Stimulated activated naive CD8-positive, alpha-beta T cell treated with anti-CD3 and anti-CD28 coated beads, Interleukin-15, Interleukin-2, amounts not matched to agents 100 U/mL and 50 U/mL, for 24 hours (primary cell): ENCODE data around the gene WNT7B.

ENCODE experiments used
- ATAC-seq: fragments of 150-1000 bp; cut with Tn5 transposase; one replicate; pipeline ENCODE4 v1.10.0; 2021
- DNase-seq: peaks from one replicate; pipeline ENCODE4 v3.0.0; 2021

The WNT7B gene

DNA sequence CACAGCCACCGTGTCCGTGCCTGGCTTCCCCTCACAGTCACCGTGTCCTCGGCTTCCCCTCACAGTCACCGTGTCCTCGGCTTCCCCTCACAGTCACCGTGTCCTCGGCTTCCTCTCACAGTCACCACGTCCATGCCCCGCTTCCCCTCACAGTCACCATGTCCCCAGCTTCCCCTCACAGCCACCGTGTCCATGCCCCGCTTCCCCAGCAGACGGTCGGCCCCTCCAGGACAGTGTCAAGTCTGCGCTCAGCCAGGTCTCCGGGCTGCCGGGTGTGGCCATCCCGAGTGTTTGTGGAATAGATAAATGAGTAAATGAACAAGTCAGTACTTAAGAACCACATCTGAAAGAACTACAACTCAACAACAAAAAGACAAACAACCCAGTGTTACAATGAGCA is 23.8 kb downstream of the WNT7B start:
- DNase-seq (no peak), ATAC-seq (no peak)

GRCh38 chr22:45952553-45952952 is 24.4 kb downstream of the WNT7B start:
- DNase-seq (no peak), ATAC-seq (no peak)

GRCh38 chr22:45952151-45952550 is 24.8 kb downstream of the WNT7B start:
- no peak for DNase-seq

DNA sequence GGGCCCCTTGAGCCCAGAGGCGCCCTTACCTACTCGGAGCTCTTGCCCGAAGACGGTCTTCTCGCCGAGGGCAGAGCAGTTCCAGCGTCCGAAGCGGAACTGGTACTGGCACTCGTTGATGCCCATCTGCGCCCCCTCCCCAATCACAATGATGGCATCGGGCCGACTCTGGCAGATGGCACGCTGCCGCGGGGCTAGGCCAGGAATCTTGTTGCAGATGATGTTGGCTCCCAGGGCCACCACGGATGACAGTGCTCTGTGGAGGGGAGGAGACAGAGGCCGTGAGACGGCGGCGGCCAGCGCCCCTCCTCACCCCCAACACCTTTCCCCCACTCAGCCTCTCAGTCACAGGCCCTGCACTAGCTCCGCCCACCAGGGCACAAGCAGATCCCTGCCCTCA is 27.1 kb downstream of the WNT7B start:
- ATAC-seq = no peak
- no peak for DNase-seq

More at GRCh38 chr22:45952151-45952550, 24.8 kb downstream of the WNT7B start:
- no peak for ATAC-seq

DNA sequence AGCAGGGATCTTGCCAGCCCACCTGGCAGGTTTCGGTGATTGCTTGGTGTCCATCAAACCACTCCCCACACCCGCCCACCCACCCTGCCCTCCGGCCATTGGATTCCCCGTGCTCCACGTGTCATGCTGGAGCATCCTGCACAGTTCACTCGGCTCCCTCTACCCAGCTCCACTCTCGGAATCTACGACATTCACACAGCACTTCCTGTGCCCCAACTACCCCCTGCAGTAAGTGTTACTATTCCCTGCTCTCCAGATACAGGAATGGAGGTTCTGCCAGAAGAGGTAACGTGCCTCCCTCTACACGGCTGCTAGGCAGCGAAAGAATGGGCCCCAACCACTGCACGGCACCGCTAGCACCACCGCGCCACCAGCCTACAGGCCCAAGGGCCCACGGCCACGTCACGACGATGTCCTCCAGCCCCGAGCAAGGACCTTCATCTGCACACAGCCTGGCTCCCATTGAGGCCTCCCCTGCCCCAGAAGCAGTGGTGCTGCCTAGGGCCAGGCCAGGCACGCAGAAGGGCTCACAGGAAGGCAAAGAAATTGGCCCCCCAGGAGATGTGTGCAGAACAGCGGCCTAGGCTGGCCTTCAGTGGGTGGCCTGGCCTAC is 27.6 kb downstream of the WNT7B start:
- ATAC-seq = no peak

DNA sequence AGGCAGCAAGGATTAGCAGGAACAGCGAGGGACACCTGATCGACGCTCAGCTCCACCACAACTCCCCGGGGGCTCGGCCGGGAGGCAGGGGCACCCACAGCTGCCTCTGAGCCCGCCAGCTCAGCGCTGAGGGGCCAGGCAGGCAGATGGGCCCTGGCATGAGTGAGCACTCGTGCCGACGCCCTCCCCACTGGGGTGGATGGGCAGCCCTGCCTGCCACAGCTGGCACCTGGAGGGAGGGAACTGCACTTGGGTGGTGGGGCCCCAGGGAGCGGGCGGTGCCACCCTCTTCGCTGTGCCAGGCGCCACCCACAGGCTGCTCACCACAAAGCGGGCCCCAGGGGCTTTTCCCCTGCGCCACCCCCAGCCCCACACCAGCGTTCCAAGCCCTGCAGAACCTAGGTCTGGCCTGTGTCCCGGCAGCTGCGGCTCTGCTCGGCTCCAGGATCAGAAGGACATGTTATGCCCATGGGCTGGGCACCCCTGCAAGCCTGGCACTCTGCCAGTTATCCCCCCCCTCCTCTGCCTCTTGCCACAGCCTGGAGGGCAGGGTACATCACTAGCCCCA is 28.8 kb downstream of the WNT7B start:
- no peak for ATAC-seq
- no peak for DNase-seq

More for the DNA sequence above, 27.6 kb downstream of the WNT7B start:
- DNase-seq = no peak

GRCh38 chr22:45946805-45947600 is 30.0 kb downstream of the WNT7B start:
- no peak for DNase-seq
- no peak for ATAC-seq

- ATAC-seq = no peak
Measured at GRCh38 chr22:45945621-45946106, 31.3 kb downstream of the WNT7B start.

DNA sequence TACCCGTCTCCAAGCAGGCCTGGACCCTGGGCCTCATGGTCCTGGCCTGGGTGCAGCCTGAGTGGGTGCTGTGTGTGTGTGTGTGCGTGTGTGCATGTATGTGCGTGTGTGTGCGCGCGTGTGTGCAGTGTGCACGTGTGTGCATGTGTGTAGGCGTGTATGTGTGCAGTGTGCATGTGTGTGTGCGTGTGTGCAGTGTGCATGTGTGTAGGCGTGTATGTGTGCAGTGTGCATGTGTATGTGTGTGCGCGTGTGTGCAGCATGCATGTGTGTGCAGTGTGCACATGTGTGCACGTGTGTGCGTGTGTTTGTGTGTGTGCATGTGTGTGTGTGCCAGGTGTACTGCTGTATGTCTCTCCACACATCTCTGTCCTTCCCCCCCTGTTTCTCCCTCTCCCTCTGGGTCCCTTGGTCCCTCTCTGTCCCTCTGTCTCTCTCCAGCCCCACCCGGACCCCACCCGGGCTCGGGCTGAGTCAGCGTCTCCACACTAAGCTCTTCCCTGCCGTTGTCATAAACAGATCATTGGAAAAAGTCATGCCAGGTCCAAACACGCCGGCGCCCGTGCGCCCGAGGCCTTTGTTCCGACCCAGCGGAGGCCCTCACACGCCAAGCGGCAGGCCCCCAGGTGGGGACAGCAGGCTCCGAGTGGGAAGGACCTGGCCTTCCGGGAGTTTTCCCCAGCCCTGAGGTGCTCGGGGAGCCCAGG is 34.0 kb downstream of the WNT7B start:
- ATAC-seq (no peak), DNase-seq (no peak)

More at GRCh38 chr22:45945621-45946106, 31.3 kb downstream of the WNT7B start:
- DNase-seq = no peak

GRCh38 chr22:45942344-45942743 is 34.6 kb downstream of the WNT7B start:
- ATAC-seq = no peak
- no peak for DNase-seq

DNA sequence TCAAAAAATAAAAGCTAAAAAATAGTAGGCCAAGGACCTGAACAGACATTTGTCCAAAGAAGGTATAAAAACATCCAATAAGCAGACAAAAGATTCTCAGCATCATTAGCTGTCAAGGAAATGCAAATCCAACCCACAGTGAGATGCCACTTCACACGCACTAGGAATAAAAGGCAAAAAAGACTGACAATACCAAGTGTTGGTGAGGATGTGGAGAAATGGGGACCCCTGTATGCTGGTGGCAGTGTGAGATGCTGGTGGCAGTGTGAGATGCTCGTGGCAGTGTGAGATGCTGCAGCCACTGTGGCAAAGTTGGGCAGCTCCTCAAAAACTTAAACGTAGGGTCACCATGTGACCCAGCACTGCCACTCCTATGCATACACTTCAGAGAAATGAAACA is 38.0 kb downstream of the WNT7B start:
- no peak for ATAC-seq
- no peak for DNase-seq

DNA sequence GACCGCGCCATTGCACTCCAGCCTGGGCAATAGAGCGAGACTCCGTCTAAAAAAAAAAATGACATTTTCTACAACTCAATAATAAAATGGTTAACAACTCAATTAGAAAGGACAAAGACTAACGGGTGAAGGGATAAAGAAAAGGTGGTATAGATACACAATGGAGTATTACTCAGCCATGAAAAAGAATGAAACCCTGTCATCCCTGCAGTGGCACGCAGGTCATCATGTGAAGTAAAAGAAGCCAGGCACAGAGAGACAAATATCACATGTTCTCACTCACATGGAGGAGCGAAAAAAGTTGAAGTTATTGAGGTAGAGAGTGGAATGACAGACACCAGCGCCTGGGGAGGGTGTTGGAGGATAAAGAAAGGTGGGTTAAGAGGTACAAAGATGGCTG is 39.0 kb downstream of the WNT7B start:
- DNase-seq (no peak), ATAC-seq (no peak)

GRCh38 chr22:45935573-45935972 is 41.4 kb downstream of the WNT7B start:
- no peak for ATAC-seq
- DNase-seq = no peak

DNA sequence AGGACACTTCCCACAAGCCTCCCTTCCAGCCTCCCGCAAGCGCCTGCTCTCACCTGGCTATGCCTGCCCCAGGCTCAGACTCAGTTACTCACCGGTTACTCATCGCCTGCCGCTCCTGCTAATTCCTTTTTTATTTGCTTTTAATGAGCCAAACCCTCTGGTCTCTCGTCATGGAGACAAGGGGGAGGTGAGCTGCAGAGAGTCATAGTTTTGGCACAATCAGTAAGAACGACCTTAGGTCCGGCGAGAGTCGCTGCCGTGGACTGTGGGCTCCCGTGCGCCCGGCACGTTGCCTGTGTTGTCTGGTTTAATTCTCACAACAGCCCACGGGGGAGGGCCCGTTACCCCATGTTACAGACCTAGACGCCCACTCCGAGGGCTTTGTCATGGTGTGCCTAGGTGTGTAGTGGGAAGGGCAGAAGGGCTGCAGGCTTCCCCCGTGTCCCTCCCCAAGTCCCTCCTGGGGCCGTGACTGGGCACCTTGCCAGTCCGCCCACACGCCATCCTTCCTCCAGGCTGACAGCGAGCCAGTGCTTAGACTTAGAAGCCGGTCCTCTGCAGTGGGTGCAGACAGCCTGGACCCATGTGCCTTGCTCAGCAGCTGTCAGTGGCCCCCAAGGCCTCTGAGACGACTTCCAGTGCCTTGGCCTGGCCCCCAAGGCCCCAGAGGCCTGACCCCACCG is 42.2 kb downstream of the WNT7B start:
- DNase-seq = no peak

GRCh38 chr22:45934168-45934564 is 42.8 kb downstream of the WNT7B start:
- no peak for DNase-seq
- no peak for ATAC-seq

More for the DNA sequence above, 42.2 kb downstream of the WNT7B start:
- ATAC-seq = no peak

DNA sequence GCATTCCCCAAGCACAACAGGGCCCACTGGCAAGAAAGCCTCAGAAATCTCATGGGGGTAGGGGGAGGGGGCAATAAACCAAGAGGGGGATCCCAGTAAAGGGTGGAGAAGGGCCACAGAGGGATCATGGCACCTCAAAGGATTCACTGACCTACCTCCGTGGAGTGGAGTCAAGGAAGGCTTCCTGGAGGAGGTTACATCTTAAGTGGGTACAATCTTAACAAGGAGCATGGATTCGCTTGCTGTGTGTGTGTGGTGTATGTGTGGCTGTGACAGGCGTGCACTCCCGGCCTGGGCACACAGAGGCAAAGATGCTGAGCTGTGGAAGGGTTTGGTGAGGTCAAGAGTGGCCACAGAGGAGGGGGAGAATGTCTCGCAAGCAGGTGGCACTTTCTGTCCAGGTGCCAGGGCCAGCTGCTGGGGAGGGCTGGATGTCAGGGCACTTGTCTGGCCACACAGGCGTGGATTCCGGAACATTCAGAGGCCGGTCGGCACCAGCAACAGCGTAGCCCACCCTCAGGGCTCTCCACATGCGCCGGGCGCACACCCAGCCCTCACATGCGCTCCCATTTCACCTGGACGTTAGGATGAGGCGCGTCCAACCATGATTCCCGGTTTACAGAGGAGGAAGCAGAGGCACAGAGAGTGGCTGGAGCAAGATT is 43.3 kb downstream of the WNT7B start:
- DNase-seq = no peak
- no peak for ATAC-seq

DNA sequence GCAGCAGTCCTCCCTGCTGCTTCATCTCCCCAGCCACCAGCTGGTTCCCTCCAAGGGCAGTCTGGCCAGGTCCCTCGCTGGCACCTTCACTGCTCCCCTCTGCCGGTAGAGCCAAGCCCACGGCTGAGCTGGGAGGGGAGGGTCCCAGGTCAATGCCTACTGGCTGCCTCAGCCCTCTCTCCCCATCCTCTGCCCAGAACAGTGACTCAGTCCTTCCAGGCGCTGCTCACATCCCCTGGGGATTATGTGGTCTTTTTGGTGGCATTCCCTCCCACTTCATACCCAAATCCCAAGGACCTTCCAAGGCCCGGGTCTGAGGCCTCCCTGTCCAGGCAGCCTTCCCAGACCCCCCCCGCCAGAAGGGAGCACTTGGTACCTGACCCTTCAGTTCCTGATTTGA is 44.9 kb downstream of the WNT7B start:
- ATAC-seq (no peak), DNase-seq (no peak)

GRCh38 chr22:45931042-45931441 is 45.9 kb downstream of the WNT7B start:
- DNase-seq = no peak
- no peak for ATAC-seq

- ATAC-seq (no peak), DNase-seq (no peak)
Measured at GRCh38 chr22:45930324-45930723, 46.6 kb downstream of the WNT7B start.

- ATAC-seq (no peak), DNase-seq (no peak)
Measured at GRCh38 chr22:45929649-45930048, 47.3 kb downstream of the WNT7B start.

- no peak for ATAC-seq
Measured at GRCh38 chr22:45928726-45929368, 48.1 kb downstream of the WNT7B start.

More at GRCh38 chr22:45928726-45929368, 48.1 kb downstream of the WNT7B start:
- no peak for DNase-seq
